Measurements from ENCODE around the gene LYSMD2. TPM values are rescaled to one million over a fixed set of nuclear protein-coding genes. Genes with fewer than 3 reads are reported as not detected.

LYSMD2 gene
- total RNA-seq, 1 donor from 2014 or later: 14.5 TPM

GRCh38 chr15:51714162-51714561 is 23.3 kb downstream of the LYSMD2 start:
- Mint-ChIP-seq H3K36me3 (ENCODE audit: low read depth, unreplicated experiment) (peaks cover 4% of the 10 kb centered on the region), H3K9me3 (ENCODE audit: unreplicated experiment) (no peaks in the 10 kb centered on the region), H3K4me1 (ENCODE audit: unreplicated experiment) (peaks cover 3% of the 10 kb centered on the region), H3K27me3 (ENCODE audit: unreplicated experiment) (no peaks in the 10 kb centered on the region), H3K27ac (ENCODE audit: unreplicated experiment) (no peak overlapping the region), H3K4me3 (ENCODE audit: unreplicated experiment) (no peak overlapping the region)
- no peak for TF ChIP-seq CTCF (IDR thresholded peaks at IDR 0.05; ENCODE audit: unreplicated experiment)
- no peak for DNase-seq (ENCODE audit: low spot score)

GRCh38 chr15:51709031-51709430 is 28.4 kb downstream of the LYSMD2 start:
- Mint-ChIP-seq H3K4me1 (ENCODE audit: unreplicated experiment) (no peaks in the 10 kb centered on the region), H3K4me3 (ENCODE audit: unreplicated experiment) (no peak overlapping the region), H3K27me3 (ENCODE audit: unreplicated experiment) (no peaks in the 10 kb centered on the region), H3K36me3 (ENCODE audit: low read depth, unreplicated experiment) (peaks cover 4% of the 10 kb centered on the region), H3K27ac (ENCODE audit: unreplicated experiment) (no peak overlapping the region), H3K9me3 (ENCODE audit: unreplicated experiment) (no peaks in the 10 kb centered on the region)
- TF ChIP-seq CTCF (IDR thresholded peaks at IDR 0.05; ENCODE audit: unreplicated experiment): no peak
- no peak for DNase-seq (ENCODE audit: low spot score)

GRCh38 chr15:51708013-51708412 is 29.4 kb downstream of the LYSMD2 start:
- Mint-ChIP-seq H3K4me3 (ENCODE audit: unreplicated experiment) (no peak overlapping the region), H3K27ac (ENCODE audit: unreplicated experiment) (no peak overlapping the region), H3K36me3 (ENCODE audit: low read depth, unreplicated experiment) (peaks cover 3% of the 10 kb centered on the region), H3K4me1 (ENCODE audit: unreplicated experiment) (no peaks in the 10 kb centered on the region), H3K9me3 (ENCODE audit: unreplicated experiment) (no peaks in the 10 kb centered on the region), H3K27me3 (ENCODE audit: unreplicated experiment) (no peaks in the 10 kb centered on the region)
- TF ChIP-seq CTCF (IDR thresholded peaks at IDR 0.05; ENCODE audit: unreplicated experiment): no peak
- no peak for DNase-seq (ENCODE audit: low spot score)

GRCh38 chr15:51706926-51707608 is 30.4 kb downstream of the LYSMD2 start:
- no peaks in the 10 kb centered on the region for H3K4me1 Mint-ChIP-seq (ENCODE audit: unreplicated experiment)
- no peak for TF ChIP-seq CTCF (IDR thresholded peaks at IDR 0.05; ENCODE audit: unreplicated experiment)
- H3K36me3 Mint-ChIP-seq (ENCODE audit: low read depth, unreplicated experiment): no peaks in the 10 kb centered on the region
- no peak overlapping the region for H3K4me3 Mint-ChIP-seq (ENCODE audit: unreplicated experiment)
- no peak overlapping the region for H3K27ac Mint-ChIP-seq (ENCODE audit: unreplicated experiment)
- H3K9me3 Mint-ChIP-seq (ENCODE audit: unreplicated experiment): no peaks in the 10 kb centered on the region
- no peak for DNase-seq (ENCODE audit: low spot score)
- no peaks in the 10 kb centered on the region for H3K27me3 Mint-ChIP-seq (ENCODE audit: unreplicated experiment)

GRCh38 chr15:51706291-51706690 is 31.2 kb downstream of the LYSMD2 start:
- Mint-ChIP-seq H3K27me3 (ENCODE audit: unreplicated experiment) (peaks cover 2% of the 10 kb centered on the region), H3K4me1 (ENCODE audit: unreplicated experiment) (no peaks in the 10 kb centered on the region), H3K4me3 (ENCODE audit: unreplicated experiment) (no peak overlapping the region), H3K36me3 (ENCODE audit: low read depth, unreplicated experiment) (no peaks in the 10 kb centered on the region), H3K9me3 (ENCODE audit: unreplicated experiment) (no peaks in the 10 kb centered on the region), H3K27ac (ENCODE audit: unreplicated experiment) (no peak overlapping the region)
- no peak for TF ChIP-seq CTCF (IDR thresholded peaks at IDR 0.05; ENCODE audit: unreplicated experiment)
- no peak for DNase-seq (ENCODE audit: low spot score)
